K562 (cell line): ENCODE data around the gene SS18L1. TPM values are rescaled to one million over a fixed set of nuclear protein-coding genes. Genes with fewer than 3 reads are reported as not detected.

ENCODE experiments used
- CREM ChIP-seq: IDR thresholded peaks from 2 replicates; pipeline ENCODE4 v1.6.1; 2014; ENCODE audit warnings: antibody characterized with exemption, low read depth
- E2F6 ChIP-seq, 2 experiments: IDR thresholded peaks; 2 replicates each; pipeline ENCODE4 v1.6.1; 2011; ENCODE audit warnings: borderline replicate concordance in 1 of 2, control low read depth in 1 of 2, low read depth in 1 of 2, low read length in 1 of 2, mild to moderate bottlenecking in 1 of 2, mixed read lengths in 1 of 2, moderate library complexity in 1 of 2; ENCODE audit not compliant: insufficient read depth in 1 of 2, insufficient read length in 1 of 2, poor library complexity in 1 of 2, severe bottlenecking in 1 of 2; ENCODE audit errors: extremely low read depth in 1 of 2
- ELK3 ChIP-seq: fragments of 450-650 bp; formaldehyde crosslinking; IDR thresholded peaks from 2 replicates; pipeline ENCODE4 v1.4.0; 2020; ENCODE audit warnings: mild to moderate bottlenecking
- GTF2F1 ChIP-seq: IDR thresholded peaks from 2 replicates; pipeline ENCODE4 v1.6.1; 2011; ENCODE audit warnings: low read depth, low read length, improper control_type of control experiment
- HDAC3 ChIP-seq: fragments of 450-650 bp; IDR thresholded peaks from 2 replicates; pipeline ENCODE4 v1.6.1; 2018; ENCODE audit warnings: borderline replicate concordance, mild to moderate bottlenecking, moderate library complexity; ENCODE audit not compliant: partially characterized antibody
- HMGN3 ChIP-seq: IDR thresholded peaks from 2 replicates; pipeline ENCODE4 v1.6.1; 2011; ENCODE audit warnings: borderline replicate concordance, low read depth, mild to moderate bottlenecking, mixed read lengths, low read length; ENCODE audit not compliant: insufficient read length; ENCODE audit errors: extremely low read depth
- HNRNPH1 ChIP-seq: fragments of 200-400 bp; formaldehyde crosslinking; optimal IDR thresholded peaks from 2 replicates; pipeline ENCODE3; 2017; ENCODE audit warnings: low read depth, mild to moderate bottlenecking, low read length, moderate library complexity
- HNRNPK ChIP-seq: fragments of 200-400 bp; formaldehyde crosslinking; IDR thresholded peaks from one replicate; pipeline ENCODE4 v1.6.1; 2018; ENCODE audit warnings: mild to moderate bottlenecking, low read depth, low read length; ENCODE audit not compliant: poor library complexity, severe bottlenecking
- KDM4B ChIP-seq, 2 experiments: fragments of 450-650 bp in 1 of 2; sonication (generic) in 1 of 2; IDR thresholded peaks; 2 replicates each; pipeline ENCODE4 v1.6.1; 2016 to 2017; ENCODE audit warnings: borderline replicate concordance in 2 of 2, antibody characterized with exemption in 1 of 2, low read depth in 1 of 2, mild to moderate bottlenecking in 1 of 2
- KDM5B ChIP-seq: fragments of 200-600 bp; sonication (generic); IDR thresholded peaks from 2 replicates; pipeline ENCODE4 v1.6.1; 2012; ENCODE audit warnings: low read depth, mild to moderate bottlenecking, moderate library complexity, low read length, control low read depth, inconsistent platforms; ENCODE audit not compliant: insufficient replicate concordance
- NCOA2 ChIP-seq, 2 experiments: fragments of 450-650 bp; IDR thresholded peaks; 2 replicates each; pipeline ENCODE4 v1.6.1; 2018; ENCODE audit warnings: mild to moderate bottlenecking in 2 of 2, moderate library complexity in 1 of 2; ENCODE audit not compliant: partially characterized antibody in 2 of 2
- NR3C1 ChIP-seq: sonication (generic); formaldehyde crosslinking; IDR thresholded peaks from 2 replicates; pipeline ENCODE4 v1.8.1; 2022; ENCODE audit warnings: missing genetic modification reagents
- POLR2H ChIP-seq: IDR thresholded peaks from 2 replicates; pipeline ENCODE4 v1.6.1; 2016; ENCODE audit warnings: missing genetic modification characterization, low read depth, mild to moderate bottlenecking, control low read depth, missing compliant biosample characterization, moderate library complexity
- SP1 ChIP-seq: sonication (generic); formaldehyde crosslinking; IDR thresholded peaks from 2 replicates; pipeline ENCODE4 v1.8.1; 2022; ENCODE audit warnings: mild to moderate bottlenecking, missing genetic modification reagents
- TARDBP ChIP-seq: fragments of 450-650 bp; IDR thresholded peaks from 2 replicates; pipeline ENCODE4 v1.6.1; 2016
- TCF7L2 ChIP-seq: fragments of 150-350 bp; IDR thresholded peaks from 2 replicates; pipeline ENCODE4 v1.6.1; 2016; ENCODE audit warnings: low read depth, mild to moderate bottlenecking, low read length, moderate library complexity
- TEAD4 ChIP-seq, 2 experiments: sonication (generic) in 1 of 2; formaldehyde crosslinking in 1 of 2; IDR thresholded peaks; 2 replicates each; pipeline versions ENCODE4 v1.6.1 to v1.8.0; 2012 to 2022; ENCODE audit warnings: borderline replicate concordance in 1 of 2, inconsistent platforms in 1 of 2, low read length in 1 of 2, mild to moderate bottlenecking in 1 of 2, missing genetic modification reagents in 1 of 2
- UBTF ChIP-seq, 2 experiments: IDR thresholded peaks; 2 replicates each; pipeline ENCODE4 v1.6.1; 2012; ENCODE audit warnings: improper control_type of control experiment in 2 of 2, low read depth in 2 of 2, low read length in 2 of 2, borderline replicate concordance in 1 of 2
- ZNF239 ChIP-seq: fragments of 250-450 bp; sonication (Bioruptor Pico); IDR thresholded peaks from 2 replicates; pipeline ENCODE4 v1.4.0; 2020; ENCODE audit warnings: mild to moderate bottlenecking
- ZNF717 ChIP-seq: fragments of 250-450 bp; sonication (Bioruptor Pico); IDR thresholded peaks from 2 replicates; pipeline ENCODE4 v1.5.0; 2021
- polyA plus RNA-seq, 8 experiments: library from polyadenylated mRNA; depleted of rRNA in 4 of 8; stranded (reverse) in 5 of 8; unstranded in 3 of 8; fragments of >200 nt; fragmentation: Nextera tagmentation in 2 of 8; fragmentation: Illumina TruSeq in 1 of 8; extraction: Ambion mirVana in 2 of 8; extraction: Trizol in 1 of 8; gene quantifications; 2 replicates each; pipeline versions ENCODE4 v1.2.1 to v1.2.3, GENCODE V29; 2011 to 2014; ENCODE audit warnings: inconsistent platforms in 1 of 8, missing spikeins in 1 of 8
- total RNA-seq, 7 experiments: library from RNA; depleted of rRNA in 6 of 7; stranded (reverse); fragments of >200 nt in 6 of 7; fragmentation: Illumina TruSeq in 2 of 7; extraction: Trizol in 2 of 7; gene quantifications; 2 replicates each; pipeline versions ENCODE4 v1.2.1 to v1.2.3, GENCODE V29; 2011 to 2021; ENCODE audit warnings: low replicate concordance in 1 of 7

The SS18L1 gene
- total and polyA plus RNA-seq, 9 of the 15 experiments (the other 6 are each of a cell fraction or from before 2014, with no cell fraction given), result 2.7 to 28.3 (median 15.1) TPM

GRCh38 chr20:62143081-62143956, at the start of gene SS18L1, which contains the start of gene PSMA7 (continued):
- no peak for TF ChIP-seq GTF2F1
- TF ChIP-seq ZNF717 (CRISPR knock-in tag), result no peak
- peak; percentile 48; the same call in 1 of the 2 replicates for TF ChIP-seq NR3C1
- no peak for TF ChIP-seq HNRNPH1
- peak; percentile 93 for TF ChIP-seq CREM
- TF ChIP-seq E2F6 (IDR thresholded peaks at IDR 0.05; ENCODE audit: borderline replicate concordance in 1 of 2, extremely low read depth in 1 of 2, insufficient read depth in 1 of 2, insufficient read length in 1 of 2, low read depth in 1 of 2, low read length in 1 of 2, poor library complexity in 1 of 2, severe bottlenecking in 1 of 2), result peak in 1 of 2 experiments; percentile 2
- no peak for TF ChIP-seq HDAC3
- TF ChIP-seq TARDBP, result 0 out of 2 replicates have a peak, but pooled peaks have one; percentile 35
- peak; percentile 40 for TF ChIP-seq KDM5B
- TF ChIP-seq UBTF (IDR thresholded peaks at IDR 0.05; ENCODE audit: borderline replicate concordance in 1 of 2, low read depth in 2 of 2, low read length in 2 of 2), result 0 out of 4 replicates have a peak, but pooled peaks of 1 of the 2 experiments have one; percentile 14
- no peak for TF ChIP-seq HNRNPK
- TF ChIP-seq ELK3, result no peak
- no peak for TF ChIP-seq NCOA2 (IDR thresholded peaks at IDR 0.05; ENCODE audit: partially characterized antibody in 2 of 2)
- TF ChIP-seq TEAD4 (IDR thresholded peaks at IDR 0.05; ENCODE audit: low read length), result no peak
- no peak for TF ChIP-seq TEAD4 (CRISPR knock-in tag; IDR thresholded peaks at IDR 0.05; ENCODE audit: borderline replicate concordance)
- no peak for TF ChIP-seq KDM4B (IDR thresholded peaks at IDR 0.05; ENCODE audit: borderline replicate concordance in 2 of 2, low read depth in 1 of 2)
- TF ChIP-seq SP1 (CRISPR knock-in tag), result no peak
- TF ChIP-seq ZNF239 (CRISPR knock-in tag), result no peak
- TF ChIP-seq TCF7L2, result peak; percentile 72
- TF ChIP-seq POLR2H, result no peak; the same call in 1 of the 2 replicates
- TF ChIP-seq HMGN3, result peak; percentile 75
